H4 (cell line): ENCODE data around the gene CFDP1. TPM values are rescaled to one million over a fixed set of nuclear protein-coding genes. Genes with fewer than 3 reads are reported as not detected.

ENCODE experiments used
- DNase-seq: peaks from one replicate; pipeline ENCODE4 v3.0.0-alpha.2; 2015; ENCODE audit warnings: low spot score
- total RNA-seq: library from RNA; depleted of rRNA; stranded (reverse); fragments of >200 nt; shearing (Covaris generic); gene quantifications from 2 replicates; pipeline ENCODE4 v1.2.3, GENCODE V29; 2014

Gene CFDP1
- total RNA-seq, 1 experiment from 2014 or later = 65.4 TPM

DNA sequence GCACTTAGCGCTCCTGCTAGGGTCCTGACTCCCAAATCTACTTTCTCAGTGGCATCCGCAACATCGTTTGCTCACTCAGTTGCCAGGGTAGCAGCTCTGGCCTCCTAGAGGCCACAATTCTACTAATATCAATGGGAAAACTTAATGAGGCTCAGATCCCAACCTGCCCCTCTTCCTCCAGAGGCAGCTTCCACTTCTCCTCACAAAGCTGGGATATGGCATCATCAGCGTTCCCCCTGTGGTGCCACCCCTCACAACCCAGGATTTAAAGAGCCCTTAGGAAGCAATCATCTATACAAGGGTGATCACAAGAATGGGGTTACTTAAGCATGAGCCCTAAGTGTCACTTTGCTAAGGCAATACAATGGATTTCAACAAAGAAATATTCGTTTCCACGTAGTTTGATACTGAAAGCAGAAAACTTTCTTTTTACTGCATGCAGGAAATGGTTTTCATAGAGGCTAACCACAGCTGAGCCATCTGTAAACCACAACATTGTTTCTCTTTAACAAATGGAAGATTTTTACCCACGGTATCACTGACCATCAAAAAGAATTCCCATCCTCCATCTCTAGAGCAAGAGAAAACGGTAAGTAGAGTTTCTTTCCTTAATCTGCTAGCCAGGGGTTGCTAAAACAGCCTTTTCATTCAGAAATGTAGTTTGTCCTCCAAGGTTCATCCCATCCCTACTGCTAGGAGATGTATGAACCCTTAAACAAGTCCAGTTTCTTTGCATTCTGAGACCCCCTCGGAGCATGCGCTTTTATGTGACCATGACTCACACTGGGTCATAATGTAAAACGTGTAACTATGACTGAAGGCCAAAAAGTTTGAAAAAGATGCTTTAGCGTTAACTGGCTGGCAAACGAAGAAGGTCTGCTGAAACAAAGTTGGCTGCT is 113.5 kb downstream of the CFDP1 start:
- peak; percentile 80 for DNase-seq

DNA sequence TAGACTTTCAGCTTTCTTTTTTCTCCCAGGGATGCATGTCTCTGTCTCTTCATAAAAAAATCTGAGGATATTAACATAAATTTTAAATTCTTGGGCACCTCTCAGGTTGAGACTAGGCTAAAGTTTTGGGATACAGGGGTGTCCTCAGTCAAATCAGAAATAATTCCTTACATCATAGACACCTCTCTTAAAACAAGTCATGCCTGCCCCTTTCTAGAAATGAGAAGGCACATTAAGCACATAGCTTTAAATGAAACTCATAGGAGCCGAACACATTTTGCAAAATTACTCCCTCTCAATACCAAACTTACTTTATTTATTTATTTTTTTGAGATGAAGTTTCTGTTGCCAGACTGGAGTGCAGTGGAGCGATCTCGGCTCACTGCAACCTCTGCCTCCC is 114.6 kb downstream of the CFDP1 start:
- DNase-seq = no peak

DNA sequence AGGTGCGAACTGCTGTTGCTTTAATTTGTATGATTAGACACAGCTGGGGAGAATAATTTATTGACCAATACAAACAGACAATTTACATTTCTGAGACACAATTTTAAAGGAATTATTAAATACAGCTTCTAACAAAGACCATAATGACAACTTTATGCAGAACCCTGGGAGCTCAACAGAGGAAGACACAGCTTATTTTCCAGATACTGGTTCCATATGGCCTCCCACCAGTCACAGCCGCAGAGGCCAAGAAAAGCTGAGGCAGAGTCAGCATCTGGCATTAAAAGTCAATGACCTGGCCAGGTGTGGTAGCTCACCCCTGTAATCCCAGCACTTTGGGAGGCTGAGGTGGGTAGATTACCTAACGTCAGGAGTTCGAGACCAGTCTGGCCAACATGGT is 115.8 kb downstream of the CFDP1 start:
- DNase-seq = no peak

DNA sequence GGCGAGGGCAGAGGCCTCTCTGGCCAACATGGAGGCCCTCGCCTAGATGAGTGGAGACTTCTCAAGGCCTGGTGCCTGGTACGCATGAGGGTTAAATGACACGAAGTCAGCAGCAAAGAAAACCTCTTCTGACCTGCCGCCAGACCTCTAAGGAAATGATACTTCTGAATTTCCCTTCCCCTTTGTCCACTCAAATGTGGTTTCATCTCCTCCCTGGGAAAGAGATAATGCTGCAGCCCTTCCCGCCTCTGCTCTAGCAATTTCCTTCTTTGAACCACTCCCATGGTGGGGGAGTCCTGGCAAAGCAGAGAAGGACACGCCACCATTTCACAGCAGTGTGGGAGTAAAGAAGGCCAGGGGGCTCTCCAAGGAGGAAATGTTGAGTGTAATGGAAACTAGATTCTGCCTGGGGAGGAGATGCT is 116.2 kb downstream of the CFDP1 start:
- DNase-seq = no peak

DNA sequence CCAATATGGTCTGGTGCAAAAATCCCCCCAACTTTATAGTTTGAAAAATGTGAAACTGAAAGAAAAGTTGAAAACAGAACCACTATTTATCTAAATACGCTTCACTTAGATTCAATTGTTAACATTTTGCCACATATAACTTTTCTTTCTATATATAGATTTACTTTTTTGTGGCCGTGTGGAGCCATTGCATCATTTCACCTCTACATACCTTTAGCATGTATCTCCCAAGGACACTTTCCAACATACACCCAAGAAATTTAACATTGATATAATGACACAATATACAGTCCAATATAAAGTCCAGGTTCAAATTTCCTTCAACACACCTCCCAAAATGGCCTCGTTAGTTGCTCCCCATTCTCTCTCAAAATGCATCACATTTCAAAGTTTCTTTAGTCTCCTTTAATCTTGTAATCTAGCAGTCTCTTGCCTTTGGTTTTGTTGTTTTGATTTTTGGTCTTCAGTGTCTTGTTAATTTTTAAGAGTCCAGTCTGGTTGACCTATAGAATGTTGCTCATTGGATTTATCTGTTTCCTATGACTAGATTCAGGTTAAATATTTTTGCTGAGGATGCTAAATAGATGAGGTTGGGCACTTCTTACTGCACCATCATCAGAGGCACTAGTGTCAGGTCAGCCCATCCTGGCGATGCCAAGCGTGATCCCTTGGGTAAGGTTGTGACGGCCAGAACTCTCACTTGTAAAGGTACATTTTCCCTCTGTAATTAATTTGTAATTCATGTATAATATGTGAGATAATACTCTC is 117.6 kb downstream of the CFDP1 start:
- no peak for DNase-seq

DNA sequence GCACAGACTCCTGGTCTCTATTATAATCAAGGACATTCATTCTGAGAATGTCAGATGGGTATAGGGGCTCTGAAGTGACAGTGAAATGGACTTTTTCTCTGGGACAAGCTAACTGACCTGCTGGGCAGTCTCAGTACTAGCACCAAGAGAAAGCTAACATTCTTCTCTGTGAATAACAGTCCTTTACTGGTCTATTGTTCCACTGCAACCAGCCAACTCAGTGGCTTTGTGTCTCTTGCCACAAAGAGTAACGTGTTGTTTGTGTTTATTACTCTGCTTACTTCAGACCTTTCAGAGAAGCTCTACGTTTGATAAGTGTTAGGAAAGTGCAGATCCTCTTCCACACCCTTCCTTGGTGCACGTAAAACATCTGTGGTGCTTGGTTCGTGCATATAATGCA is 120.4 kb downstream of the CFDP1 start:
- no peak for DNase-seq

DNA sequence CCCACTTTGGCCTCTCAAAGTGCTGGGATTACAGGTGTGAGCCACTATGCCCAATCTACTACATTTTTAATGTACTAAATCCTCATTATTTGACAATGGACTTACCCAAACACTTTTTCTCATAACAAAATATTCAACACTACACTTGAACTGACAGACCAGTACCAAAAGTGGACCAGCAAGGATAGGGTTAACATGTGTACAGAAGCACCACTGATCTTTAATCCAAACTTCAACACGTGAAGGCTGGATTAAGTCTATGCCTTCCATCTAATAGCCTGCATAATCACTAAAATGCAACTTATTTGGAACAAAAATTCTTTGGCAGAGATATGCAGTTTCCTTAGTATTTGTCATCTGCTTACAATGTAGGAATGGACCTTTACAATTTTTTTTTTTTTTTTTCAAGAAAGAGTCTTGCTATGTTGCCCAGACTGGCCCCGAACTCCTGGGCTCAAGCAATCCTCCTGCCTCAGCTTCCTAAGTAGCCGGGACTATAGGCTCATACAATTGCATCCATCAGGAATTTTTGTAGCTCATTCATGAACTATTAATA is 121.8 kb downstream of the CFDP1 start:
- no peak for DNase-seq

DNA sequence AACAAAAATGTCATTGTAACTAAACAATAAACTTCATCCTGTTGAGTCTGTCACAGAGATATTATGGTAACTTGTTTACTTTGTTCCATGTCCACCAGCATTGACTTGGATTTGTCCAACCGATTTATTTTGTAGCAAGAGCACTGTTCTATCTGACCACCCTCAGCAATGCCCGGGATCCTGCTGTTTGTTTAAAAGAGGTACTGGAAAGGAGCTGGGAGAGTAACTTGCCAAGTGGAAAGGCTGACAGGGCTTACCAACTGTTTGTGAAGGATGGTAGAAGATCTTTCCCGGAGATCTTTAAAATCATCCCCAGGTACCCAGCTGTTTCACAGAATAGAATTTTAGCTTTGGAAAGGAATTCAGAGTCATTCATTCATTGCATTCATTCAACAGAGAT is 122.8 kb downstream of the CFDP1 start:
- no peak for DNase-seq

DNA sequence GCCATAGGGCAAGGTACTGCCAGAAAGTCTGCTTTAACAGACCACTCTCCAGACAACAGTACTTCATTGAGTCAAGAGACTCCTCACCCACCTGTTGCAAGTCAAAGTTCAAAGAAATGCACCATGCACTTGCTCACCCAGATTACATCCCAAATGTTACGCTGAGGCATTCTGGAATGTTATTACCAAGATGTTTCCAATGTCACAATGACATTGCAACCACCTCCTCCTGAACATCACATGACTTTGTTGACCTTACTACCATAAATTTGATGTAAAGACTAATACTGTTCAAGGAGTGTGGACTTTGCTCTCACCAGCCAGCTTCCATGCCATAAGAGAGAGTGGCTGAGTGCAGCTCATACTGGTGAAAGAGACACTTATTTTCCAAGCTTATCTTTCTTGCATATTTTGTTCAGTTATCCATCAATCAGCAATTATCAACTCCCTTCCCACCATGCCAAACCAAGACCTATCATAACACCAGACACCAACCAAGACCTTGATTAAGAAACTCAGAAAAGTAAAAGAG is 123.3 kb downstream of the CFDP1 start:
- no peak for DNase-seq

DNA sequence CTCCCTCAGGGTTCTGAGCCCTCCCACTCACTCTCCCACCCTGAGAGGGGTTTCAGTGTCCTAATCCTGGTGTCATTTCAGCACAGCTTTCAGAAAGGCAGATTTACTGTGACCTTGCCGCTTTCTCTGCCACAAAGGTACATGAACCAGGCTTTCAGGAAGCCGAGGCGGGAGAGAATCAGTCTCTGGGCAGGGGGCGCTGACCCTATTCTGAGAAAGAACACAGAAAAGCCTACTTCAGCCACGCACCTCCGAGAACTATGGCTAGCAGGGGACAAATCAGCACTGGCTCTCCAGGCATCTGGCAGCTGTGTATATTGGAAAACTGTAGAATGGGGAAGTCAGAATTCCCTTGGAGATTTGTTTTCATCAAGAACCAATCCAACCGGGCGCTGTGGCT is 124.1 kb downstream of the CFDP1 start:
- DNase-seq = no peak

DNA sequence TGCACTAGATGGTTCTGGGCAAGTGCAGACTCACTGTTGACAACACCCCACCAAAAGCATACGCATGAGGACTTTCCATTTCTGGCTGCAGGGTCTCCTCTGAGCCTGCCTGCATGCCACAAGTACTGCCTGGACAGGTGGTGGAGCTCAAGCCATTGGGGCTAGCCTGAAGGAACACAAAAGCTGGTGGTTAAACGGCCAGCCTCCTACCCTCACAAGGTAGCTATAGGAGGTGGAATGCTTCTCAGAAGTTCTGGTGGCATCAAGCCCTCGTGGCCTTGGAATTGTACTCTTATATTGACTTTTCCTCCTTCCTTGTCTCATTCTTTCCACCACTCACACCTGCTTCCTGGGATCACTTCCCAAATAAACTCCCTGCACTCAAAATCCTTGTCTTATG is 125.3 kb downstream of the CFDP1 start:
- DNase-seq = no peak

DNA sequence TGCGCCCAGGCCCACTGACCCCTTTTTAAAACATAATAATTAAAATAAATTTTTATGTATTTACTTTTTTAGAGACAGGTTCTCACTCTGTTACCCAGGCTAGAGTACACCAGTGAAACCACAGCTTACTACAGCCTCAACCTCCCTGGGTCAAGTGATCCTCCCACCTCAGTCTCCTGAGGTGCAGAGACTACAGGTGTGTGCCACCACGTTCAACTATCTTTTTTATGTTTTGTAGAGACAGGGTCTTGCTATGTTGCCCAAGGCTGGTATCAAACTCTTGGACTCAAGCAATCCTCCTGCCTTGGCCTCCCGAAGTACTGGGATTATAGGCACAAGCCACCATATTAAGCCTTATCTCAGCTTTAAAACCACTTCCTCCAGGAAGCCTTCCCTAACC is 125.8 kb downstream of the CFDP1 start:
- no peak for DNase-seq

DNA sequence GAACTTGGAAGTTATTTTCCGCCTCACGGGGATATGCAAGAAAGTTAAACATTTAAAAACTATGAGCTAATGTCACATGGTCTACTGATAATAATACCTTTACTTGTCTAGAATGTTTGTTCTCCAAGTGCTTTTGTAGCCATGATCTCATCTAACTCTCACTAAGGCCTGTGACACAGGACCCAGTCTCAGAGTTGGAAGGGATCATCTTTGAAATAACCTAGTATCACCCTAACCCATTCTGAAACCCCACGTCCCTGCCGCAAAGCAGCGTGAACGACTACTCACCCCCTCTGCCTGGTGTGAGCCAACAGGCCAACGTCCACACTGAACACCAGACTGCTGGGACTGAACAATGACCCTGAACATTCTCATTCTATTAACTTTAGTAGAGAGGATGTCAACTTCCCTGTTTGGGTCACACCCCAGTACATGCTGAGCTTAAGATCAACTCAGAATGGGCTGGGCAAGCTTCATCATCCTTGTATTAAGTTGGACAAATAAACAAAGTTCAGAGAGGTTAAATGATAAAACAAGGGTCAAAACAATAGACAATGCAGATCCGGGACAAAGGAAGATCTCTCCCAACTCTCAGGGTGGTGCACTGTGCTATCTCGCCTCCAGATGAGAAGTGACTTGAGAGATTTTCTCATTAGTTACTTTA is 127.1 kb downstream of the CFDP1 start:
- peak; percentile 38 for DNase-seq

DNA sequence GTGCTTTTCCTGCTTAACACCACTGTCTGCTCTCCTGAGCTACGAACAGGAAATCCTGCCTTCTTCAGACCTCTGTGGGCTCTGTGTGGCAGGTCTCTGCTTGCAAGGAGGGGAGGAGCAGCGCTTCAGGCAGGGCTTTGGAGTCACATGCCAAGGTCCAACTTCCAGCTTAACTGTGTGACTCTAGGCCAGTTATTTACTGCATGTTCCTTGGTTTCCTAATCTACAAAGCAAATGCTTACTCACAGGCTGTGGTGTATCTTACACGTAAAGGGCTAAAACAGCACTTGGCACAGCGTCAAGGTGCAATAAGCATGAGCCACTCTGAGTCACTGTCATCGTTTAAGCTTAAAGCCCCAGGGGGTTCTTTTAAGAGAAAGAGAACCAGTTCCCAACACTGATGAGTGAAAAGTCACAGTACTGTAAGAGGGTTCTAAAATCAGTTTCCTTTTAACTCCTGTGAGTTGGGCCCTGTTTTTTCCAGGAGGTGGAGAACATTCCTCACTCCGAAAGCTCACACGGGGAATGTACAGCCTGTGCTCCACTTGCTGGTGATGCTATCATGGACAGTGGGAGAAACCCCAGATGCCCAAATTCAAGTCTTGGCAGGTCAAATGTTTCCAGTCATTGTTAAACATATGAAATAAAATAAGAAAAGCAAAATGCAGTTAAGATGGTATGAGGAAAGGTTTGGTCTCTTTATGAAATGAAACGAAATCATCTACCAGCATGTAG is 127.8 kb downstream of the CFDP1 start:
- peak; percentile 100 for DNase-seq

DNA sequence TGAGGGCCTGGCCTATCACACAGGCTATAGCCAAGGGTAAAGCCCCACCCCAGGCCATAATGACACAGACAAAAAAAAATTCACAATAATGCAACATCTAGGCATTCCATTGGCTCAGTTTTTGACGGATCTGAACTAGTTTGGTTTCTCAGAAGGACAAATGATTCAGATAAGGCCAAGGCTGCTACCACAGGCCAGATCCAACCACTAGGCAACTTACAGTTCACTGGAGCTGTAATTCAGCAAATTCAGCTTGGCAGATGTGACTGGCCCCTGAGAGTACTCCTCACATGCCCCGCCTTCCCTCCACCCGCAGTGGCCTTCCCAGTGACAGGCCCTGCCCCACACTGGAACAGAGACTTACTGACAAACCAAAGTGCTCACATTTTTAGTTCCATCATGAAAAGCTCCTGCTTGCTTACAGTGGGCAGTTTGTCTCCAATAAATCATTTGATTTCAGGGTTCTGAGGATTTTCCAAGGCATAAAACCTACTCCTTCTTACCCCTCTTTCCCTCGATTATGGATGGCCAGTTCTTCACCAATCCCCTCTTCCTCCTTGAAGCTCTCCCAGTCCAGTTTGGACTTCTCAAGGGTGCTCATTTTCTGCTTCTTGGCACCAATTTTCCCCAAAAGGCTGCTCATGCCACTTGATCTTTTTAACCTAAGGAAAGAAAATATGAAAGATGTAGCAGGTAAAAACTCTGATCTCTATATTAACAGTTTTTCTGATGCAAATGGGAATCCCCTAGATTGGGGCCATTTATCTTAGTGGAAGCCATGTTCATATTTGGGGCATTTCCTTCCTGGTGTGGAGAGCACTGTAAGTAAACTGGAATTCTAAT is 128.6 kb downstream of the CFDP1 start:
- peak; percentile 88 for DNase-seq

DNA sequence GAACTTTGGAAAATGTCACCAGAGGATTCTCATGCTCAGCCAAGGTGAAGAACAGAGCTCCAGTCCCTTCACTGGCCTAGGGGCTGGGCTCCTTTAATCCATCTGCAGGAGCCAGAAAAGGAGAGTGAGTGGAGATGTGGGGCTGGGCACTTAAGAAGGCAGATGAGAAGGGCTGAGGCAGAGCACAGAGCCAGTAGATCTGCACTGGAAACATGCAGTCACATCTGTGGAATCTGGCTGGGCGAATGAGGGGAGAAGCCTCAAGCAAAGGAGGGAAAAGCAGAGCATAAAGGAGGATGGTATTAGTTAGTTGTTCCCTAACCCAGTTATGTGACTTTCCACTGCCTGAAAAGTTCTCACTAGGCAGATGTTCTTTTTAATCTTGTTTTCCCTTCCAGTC is 131.5 kb downstream of the CFDP1 start:
- no peak for DNase-seq

DNA sequence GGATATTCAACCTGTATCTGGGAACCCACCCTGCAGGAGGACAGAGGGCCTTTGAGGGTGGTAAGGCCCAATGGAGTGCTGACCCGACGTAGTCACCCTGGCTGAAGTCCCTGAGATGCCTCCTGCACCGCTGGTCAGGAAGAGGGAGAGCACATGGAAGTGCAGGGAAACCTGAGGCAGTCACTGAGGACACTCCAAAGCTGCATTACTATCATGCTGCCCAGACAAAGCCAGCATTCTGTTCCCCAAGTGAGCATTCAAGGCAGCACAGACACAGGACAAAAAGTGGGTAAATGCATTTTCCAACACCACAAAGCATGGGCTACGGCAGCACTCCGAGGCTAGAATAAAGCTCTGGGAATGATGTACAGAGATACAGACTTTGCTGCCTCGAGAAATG is 135.0 kb downstream of the CFDP1 start:
- no peak for DNase-seq

DNA sequence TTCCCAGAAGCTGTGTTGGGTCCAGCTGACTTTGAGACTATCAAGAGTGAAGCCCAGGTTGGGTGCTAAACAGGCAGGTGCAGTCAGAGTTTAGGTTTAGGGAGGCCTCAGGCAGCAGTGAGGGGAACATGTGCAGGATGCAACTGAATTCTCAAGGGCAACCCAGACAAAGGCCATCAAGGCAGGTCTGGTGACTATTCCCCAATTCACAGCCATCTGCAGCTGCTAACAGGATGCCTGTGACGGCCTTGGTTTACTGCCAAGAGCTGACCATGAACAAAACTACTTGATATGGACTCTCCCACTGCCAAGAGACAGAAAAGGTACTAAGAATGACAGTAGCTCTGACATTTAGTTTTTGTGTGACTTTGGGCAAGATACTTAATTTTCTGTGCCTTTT is 136.7 kb downstream of the CFDP1 start:
- DNase-seq = no peak

DNA sequence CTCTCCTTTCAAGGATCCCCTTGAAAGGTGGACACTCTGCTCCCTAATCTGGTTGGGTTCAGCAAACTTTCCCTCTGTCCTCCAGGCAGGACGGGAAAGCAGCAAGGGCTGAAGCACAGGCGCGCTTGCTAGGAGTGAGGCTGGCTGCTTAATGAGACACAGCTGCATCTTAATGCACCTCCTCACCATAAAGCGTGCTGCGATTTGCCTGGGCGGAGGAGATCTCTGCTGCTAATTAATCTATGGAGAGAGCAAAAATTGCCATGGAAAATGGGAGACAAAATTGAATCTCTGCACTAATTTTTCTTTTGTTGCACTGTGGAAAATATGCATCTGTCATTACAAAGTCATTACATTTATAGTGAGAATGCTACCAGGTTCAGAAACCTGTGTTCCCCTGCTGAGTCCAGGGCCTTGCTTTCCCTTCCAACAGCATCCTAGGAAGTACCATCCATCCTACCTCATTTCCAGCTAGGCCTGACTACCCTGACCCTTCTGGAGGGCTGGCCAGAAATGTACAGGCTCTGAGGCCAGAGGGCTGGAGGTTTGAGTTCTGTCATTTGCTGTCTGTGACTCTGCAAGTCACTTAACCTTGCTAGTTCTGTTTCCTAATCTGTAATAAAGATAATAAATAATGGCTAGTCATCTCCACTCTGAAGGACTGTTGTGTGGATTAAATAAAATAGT is 138.4 kb downstream of the CFDP1 start:
- DNase-seq = no peak

DNA sequence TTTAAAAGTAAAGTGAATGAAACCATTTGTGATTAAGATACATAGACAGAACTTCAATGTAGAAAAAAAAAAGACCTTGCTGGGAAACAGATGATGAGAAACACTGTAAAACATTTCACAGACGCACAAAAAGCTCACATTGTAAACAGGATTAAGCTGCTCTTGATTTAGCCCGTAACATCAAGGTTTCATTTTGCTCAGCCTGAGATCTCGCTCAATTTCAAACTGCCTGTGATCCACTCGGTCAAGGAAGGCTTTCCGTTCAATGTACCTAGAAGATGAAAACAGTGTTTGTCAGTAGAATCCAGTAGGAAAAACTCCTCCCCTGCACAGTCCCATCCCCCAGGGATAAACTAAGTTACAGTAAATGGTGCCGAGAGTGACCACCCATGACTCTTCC is 139.5 kb downstream of the CFDP1 start:
- no peak for DNase-seq
